ENCODE data around the gene ANO9. TPM values are rescaled to one million over a fixed set of nuclear protein-coding genes. Genes with fewer than 3 reads are reported as not detected.

ANO9 gene
- polyA plus RNA-seq, 1 donor: 169 TPM

GRCh38 chr11:487571-488021 lies 45.8 kb upstream of the ANO9 start:
- H3K4me1 ChIP-seq (ENCODE audit: control insufficient read depth, insufficient read depth, low read length): no peaks in the 10 kb centered on the region
- H3K27me3 ChIP-seq (ENCODE audit: control insufficient read depth, insufficient read depth, low read length): no peaks in the 10 kb centered on the region
- H3K4me3 ChIP-seq (ENCODE audit: low read length): no peak overlapping the region
- peaks cover 13% of the 10 kb centered on the region for H3K9me3 ChIP-seq (ENCODE audit: control insufficient read depth, low read depth, low read length)
- H3K27ac ChIP-seq (ENCODE audit: low read length): no peak overlapping the region
- no peak for DNase-seq
- no CpG with 5 or more reads among the region's 22 CpGs for WGBS (ENCODE audit: insufficient coverage, low lambda C conversion rate)
- H3K36me3 ChIP-seq (ENCODE audit: control insufficient read depth, insufficient read depth, low read length): peaks cover 29% of the 10 kb centered on the region

- WGBS (ENCODE audit: insufficient coverage, low lambda C conversion rate): no CpG with 5 or more reads among the region's 23 CpGs
- Histone ChIP-seq H3K27me3 (ENCODE audit: control insufficient read depth, insufficient read depth, low read length) (no peaks in the 10 kb centered on the region), H3K4me1 (ENCODE audit: control insufficient read depth, insufficient read depth, low read length) (no peaks in the 10 kb centered on the region), H3K27ac (ENCODE audit: low read length) (no peak overlapping the region), H3K4me3 (ENCODE audit: low read length) (no peak overlapping the region), H3K36me3 (ENCODE audit: control insufficient read depth, insufficient read depth, low read length) (peaks cover 25% of the 10 kb centered on the region), H3K9me3 (ENCODE audit: control insufficient read depth, low read depth, low read length) (peaks cover 18% of the 10 kb centered on the region)
- DNase-seq: no peak
Observed at GRCh38 chr11:486189-486588, 44.4 kb upstream of the ANO9 start.

- DNase-seq: no peak
- Histone ChIP-seq H3K36me3 (ENCODE audit: control insufficient read depth, insufficient read depth, low read length) (peaks cover 10% of the 10 kb centered on the region), H3K27ac (ENCODE audit: low read length) (no peak overlapping the region), H3K4me1 (ENCODE audit: control insufficient read depth, insufficient read depth, low read length) (no peaks in the 10 kb centered on the region), H3K9me3 (ENCODE audit: control insufficient read depth, low read depth, low read length) (peaks cover 18% of the 10 kb centered on the region), H3K27me3 (ENCODE audit: control insufficient read depth, insufficient read depth, low read length) (no peaks in the 10 kb centered on the region), H3K4me3 (ENCODE audit: low read length) (no peak overlapping the region)
- no CpG with 5 or more reads among the region's 38 CpGs for WGBS (ENCODE audit: insufficient coverage, low lambda C conversion rate)
Observed at GRCh38 chr11:484616-485015, 42.8 kb upstream of the ANO9 start.

GRCh38 chr11:479311-479710 lies 37.5 kb upstream of the ANO9 start:
- no peak overlapping the region for H3K27ac ChIP-seq (ENCODE audit: low read length)
- H3K9me3 ChIP-seq (ENCODE audit: control insufficient read depth, low read depth, low read length): peaks cover 5% of the 10 kb centered on the region
- no peak for DNase-seq
- H3K36me3 ChIP-seq (ENCODE audit: control insufficient read depth, insufficient read depth, low read length): peaks cover 2% of the 10 kb centered on the region
- H3K4me1 ChIP-seq (ENCODE audit: control insufficient read depth, insufficient read depth, low read length): no peaks in the 10 kb centered on the region
- no peak overlapping the region for H3K4me3 ChIP-seq (ENCODE audit: low read length)
- no peaks in the 10 kb centered on the region for H3K27me3 ChIP-seq (ENCODE audit: control insufficient read depth, insufficient read depth, low read length)
- WGBS (ENCODE audit: insufficient coverage, low lambda C conversion rate): no CpG with 5 or more reads among the region's 13 CpGs

DNA sequence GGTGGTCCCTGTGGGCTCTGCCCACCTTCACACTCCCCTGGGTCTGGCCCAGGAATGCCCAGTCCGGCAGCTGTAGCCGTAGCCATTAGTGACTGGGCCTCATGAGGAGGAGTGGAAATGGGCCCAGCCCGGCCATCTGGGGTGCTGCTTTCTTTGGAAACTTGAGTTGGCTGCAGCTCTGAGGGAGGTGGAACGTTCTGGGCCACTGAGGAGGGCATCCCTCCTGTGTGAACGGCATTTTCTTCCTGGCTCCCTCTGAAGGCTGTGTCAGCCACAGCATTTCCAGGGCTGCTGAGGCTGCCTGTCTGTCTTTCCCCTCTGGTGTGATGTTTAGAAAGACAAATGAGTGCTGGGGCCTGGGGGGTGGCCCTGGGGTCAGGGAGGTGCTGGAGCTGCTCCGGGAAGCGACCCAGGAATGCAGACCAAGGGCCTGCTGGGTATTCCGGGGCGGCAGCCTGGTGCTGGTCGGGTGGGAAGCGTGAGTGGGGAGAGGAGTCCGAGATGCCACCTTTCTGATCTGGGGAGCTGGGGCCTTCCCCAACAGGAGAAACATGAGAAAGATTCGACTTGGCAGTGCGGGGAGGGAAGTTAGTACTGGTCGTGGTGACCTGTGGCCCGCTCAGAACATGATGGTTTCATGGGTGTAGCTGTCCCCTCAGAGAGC lies 35.4 kb upstream of the ANO9 start:
- H3K36me3 ChIP-seq (ENCODE audit: control insufficient read depth, insufficient read depth, low read length): peaks cover 2% of the 10 kb centered on the region
- no peaks in the 10 kb centered on the region for H3K4me1 ChIP-seq (ENCODE audit: control insufficient read depth, insufficient read depth, low read length)
- no peaks in the 10 kb centered on the region for H3K27me3 ChIP-seq (ENCODE audit: control insufficient read depth, insufficient read depth, low read length)
- no CpG with 5 or more reads among the region's 16 CpGs for WGBS (ENCODE audit: insufficient coverage, low lambda C conversion rate)
- H3K27ac ChIP-seq (ENCODE audit: low read length): no peak overlapping the region
- H3K4me3 ChIP-seq (ENCODE audit: low read length): no peak overlapping the region
- no peak for DNase-seq
- H3K9me3 ChIP-seq (ENCODE audit: control insufficient read depth, low read depth, low read length): peaks cover 2% of the 10 kb centered on the region

DNA sequence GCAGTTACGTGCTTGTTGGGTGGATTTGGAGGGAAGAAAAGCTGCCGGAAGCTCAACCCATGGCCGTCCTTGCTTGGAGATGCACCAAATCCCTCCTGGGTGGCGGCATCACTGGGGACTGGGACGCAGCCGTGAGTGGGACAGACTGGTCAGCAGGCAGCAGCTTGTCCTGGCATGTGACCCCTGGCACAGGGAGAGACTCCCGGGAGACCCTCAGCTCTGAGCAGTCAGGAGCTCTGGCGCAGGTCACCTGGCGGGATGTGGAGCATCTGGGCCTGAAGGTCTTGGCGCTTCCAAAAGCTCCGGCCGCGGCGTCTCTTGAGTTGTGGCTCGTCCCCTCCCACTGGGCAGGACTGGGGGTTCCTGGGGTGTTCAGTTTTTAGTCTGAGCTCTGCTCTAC lies 34.6 kb upstream of the ANO9 start:
- Histone ChIP-seq H3K9me3 (ENCODE audit: control insufficient read depth, low read depth, low read length) (no peaks in the 10 kb centered on the region), H3K27ac (ENCODE audit: low read length) (no peak overlapping the region), H3K4me1 (ENCODE audit: control insufficient read depth, insufficient read depth, low read length) (no peaks in the 10 kb centered on the region), H3K36me3 (ENCODE audit: control insufficient read depth, insufficient read depth, low read length) (peaks cover 2% of the 10 kb centered on the region), H3K4me3 (ENCODE audit: low read length) (no peak overlapping the region), H3K27me3 (ENCODE audit: control insufficient read depth, insufficient read depth, low read length) (no peaks in the 10 kb centered on the region)
- DNase-seq: no peak
- WGBS (ENCODE audit: insufficient coverage, low lambda C conversion rate): no CpG with 5 or more reads among the region's 15 CpGs

DNA sequence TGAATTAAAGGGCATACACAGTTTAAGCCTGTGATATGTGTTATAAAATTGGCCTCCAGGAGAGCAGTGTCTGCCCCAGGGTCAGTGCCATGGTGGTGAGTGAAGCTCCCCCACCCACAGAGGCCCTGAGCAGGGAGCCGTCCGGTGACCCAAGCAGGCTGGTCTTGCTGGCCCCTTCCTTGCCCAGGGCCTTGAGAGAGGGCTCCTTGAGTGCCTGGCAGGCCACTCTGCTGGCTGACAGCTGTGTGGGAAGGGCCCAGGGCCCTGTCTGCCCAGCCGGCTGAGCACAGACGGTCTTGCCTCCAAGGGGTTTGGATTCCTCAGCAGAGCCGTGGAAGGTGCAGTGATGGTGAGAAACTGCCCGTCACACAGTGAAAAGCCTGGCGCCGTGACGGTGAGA lies 34.1 kb upstream of the ANO9 start:
- Histone ChIP-seq H3K9me3 (ENCODE audit: control insufficient read depth, low read depth, low read length) (no peaks in the 10 kb centered on the region), H3K27me3 (ENCODE audit: control insufficient read depth, insufficient read depth, low read length) (no peaks in the 10 kb centered on the region), H3K4me3 (ENCODE audit: low read length) (no peak overlapping the region), H3K4me1 (ENCODE audit: control insufficient read depth, insufficient read depth, low read length) (no peaks in the 10 kb centered on the region), H3K36me3 (ENCODE audit: control insufficient read depth, insufficient read depth, low read length) (peaks cover 2% of the 10 kb centered on the region), H3K27ac (ENCODE audit: low read length) (no peak overlapping the region)
- WGBS (ENCODE audit: insufficient coverage, low lambda C conversion rate): no CpG with 5 or more reads among the region's 9 CpGs
- DNase-seq: no peak

GRCh38 chr11:474914-475506 lies 33.2 kb upstream of the ANO9 start:
- peaks cover 1% of the 10 kb centered on the region for H3K9me3 ChIP-seq (ENCODE audit: control insufficient read depth, low read depth, low read length)
- H3K27me3 ChIP-seq (ENCODE audit: control insufficient read depth, insufficient read depth, low read length): no peaks in the 10 kb centered on the region
- WGBS (ENCODE audit: insufficient coverage, low lambda C conversion rate): 95% methylated on average over 47 of the region's 48 CpGs
- H3K4me1 ChIP-seq (ENCODE audit: control insufficient read depth, insufficient read depth, low read length): peaks cover 4% of the 10 kb centered on the region
- H3K4me3 ChIP-seq (ENCODE audit: low read length): no peak overlapping the region
- H3K36me3 ChIP-seq (ENCODE audit: control insufficient read depth, insufficient read depth, low read length): peaks cover 2% of the 10 kb centered on the region
- no peak for DNase-seq
- H3K27ac ChIP-seq (ENCODE audit: low read length): no peak overlapping the region

- WGBS (ENCODE audit: insufficient coverage, low lambda C conversion rate): no CpG with 5 or more reads among the region's 22 CpGs
- no peak for DNase-seq
- H3K27ac ChIP-seq (ENCODE audit: low read length): no peak overlapping the region
- no peak overlapping the region for H3K4me3 ChIP-seq (ENCODE audit: low read length)
- peaks cover 3% of the 10 kb centered on the region for H3K9me3 ChIP-seq (ENCODE audit: control insufficient read depth, low read depth, low read length)
- peaks cover 6% of the 10 kb centered on the region for H3K4me1 ChIP-seq (ENCODE audit: control insufficient read depth, insufficient read depth, low read length)
- no peaks in the 10 kb centered on the region for H3K27me3 ChIP-seq (ENCODE audit: control insufficient read depth, insufficient read depth, low read length)
- peaks cover 2% of the 10 kb centered on the region for H3K36me3 ChIP-seq (ENCODE audit: control insufficient read depth, insufficient read depth, low read length)
Observed at GRCh38 chr11:473962-474785, 32.4 kb upstream of the ANO9 start.

GRCh38 chr11:473415-473814 lies 31.6 kb upstream of the ANO9 start:
- Histone ChIP-seq H3K9me3 (ENCODE audit: control insufficient read depth, low read depth, low read length) (peaks cover 3% of the 10 kb centered on the region), H3K27ac (ENCODE audit: low read length) (no peak overlapping the region), H3K4me1 (ENCODE audit: control insufficient read depth, insufficient read depth, low read length) (peaks cover 6% of the 10 kb centered on the region), H3K27me3 (ENCODE audit: control insufficient read depth, insufficient read depth, low read length) (no peaks in the 10 kb centered on the region), H3K4me3 (ENCODE audit: low read length) (no peak overlapping the region), H3K36me3 (ENCODE audit: control insufficient read depth, insufficient read depth, low read length) (no peaks in the 10 kb centered on the region)
- WGBS (ENCODE audit: insufficient coverage, low lambda C conversion rate): no CpG with 5 or more reads among the region's 19 CpGs
- no peak for DNase-seq

Measured in large intestine (tissue), 3 donors.